OCI-LY7 (cell line): ENCODE data around the gene FBLN5. TPM values are rescaled to one million over a fixed set of nuclear protein-coding genes. Genes with fewer than 3 reads are reported as not detected.

Experiments used
- BruUV-seq: library from RNA; stranded (reverse); fragments of 400-500 nt; replicated peaks from 2 replicates; lab custom pipeline; 2021; lab: Mats Ljungman, UMichigan
- CTCF ChIA-PET: fragments of 300-600 bp; sonication (Branson Sonifier 250); formaldehyde crosslinking; loops from one replicate; lab custom pipeline; 2022; ENCODE audit warnings: antibody characterized with exemption; ENCODE audit not compliant: unreplicated experiment; lab: Charles Lee
- POLR2A ChIA-PET: fragments of 300-600 bp; sonication (Branson Sonifier 250); formaldehyde crosslinking; loops from one replicate; lab custom pipeline; 2022; ENCODE audit warnings: antibody characterized with exemption; lab: Charles Lee
- DNase-seq: peaks from one replicate; pipeline ENCODE4 v3.0.0-alpha.2; 2015; ENCODE audit warnings: low spot score
- H2AFZ ChIP-seq: fragments of 200-600 bp; sonication (generic), shearing (Covaris generic); 2 replicates; pipeline ENCODE4 v1.6.1; 2014; ENCODE audit warnings: mild to moderate bottlenecking, antibody characterized with exemption, low read length, moderate library complexity
- H3K27ac ChIP-seq: fragments of 200-600 bp; sonication (generic); 2 replicates; pipeline ENCODE4 v1.5.1; 2014; ENCODE audit warnings: mixed run types, low read depth, mild to moderate bottlenecking, moderate library complexity, low read length, inconsistent platforms; ENCODE audit not compliant: poor library complexity, severe bottlenecking
- H3K36me3 ChIP-seq: fragments of 200-600 bp; sonication (generic); 2 replicates; pipeline ENCODE4 v1.6.1; 2014; ENCODE audit warnings: mild to moderate bottlenecking, antibody characterized with exemption, low read length, moderate library complexity, mixed read lengths; ENCODE audit not compliant: insufficient read depth
- H3K4me1 ChIP-seq: fragments of 200-600 bp; sonication (generic); 2 replicates; pipeline ENCODE4 v1.5.1; 2014; ENCODE audit warnings: mild to moderate bottlenecking, low read length; ENCODE audit not compliant: insufficient read depth, poor library complexity, severe bottlenecking
- H3K4me2 ChIP-seq: fragments of 200-600 bp; sonication (generic); 2 replicates; pipeline ENCODE4 v1.6.1; 2014; ENCODE audit warnings: mild to moderate bottlenecking, low read length
- H3K4me3 ChIP-seq: fragments of 200-600 bp; sonication (generic); 2 replicates; pipeline ENCODE4 v1.5.1; 2014; ENCODE audit warnings: mild to moderate bottlenecking, low read depth, low read length; ENCODE audit not compliant: poor library complexity, severe bottlenecking
- H3K79me2 ChIP-seq: fragments of 200-600 bp; sonication (generic); 2 replicates; pipeline ENCODE4 v1.6.1; 2016; ENCODE audit warnings: low read depth, mild to moderate bottlenecking, low read length, moderate library complexity, mixed read lengths; ENCODE audit not compliant: insufficient read depth
- H3K9me2 ChIP-seq: fragments of 200-600 bp; sonication (generic); 2 replicates; pipeline ENCODE4 v1.6.1; 2016; ENCODE audit warnings: mild to moderate bottlenecking, low read length, mixed read lengths; ENCODE audit not compliant: insufficient read depth
- H3K9me3 ChIP-seq: fragments of 200-600 bp; sonication (generic); 2 replicates; pipeline ENCODE4 v1.6.1; 2014; ENCODE audit warnings: mild to moderate bottlenecking, mixed run types, low read length, mixed read lengths
- H4K20me1 ChIP-seq: fragments of 200-600 bp; sonication (generic); 2 replicates; pipeline ENCODE4 v1.6.1; 2014; ENCODE audit warnings: mild to moderate bottlenecking, antibody characterized with exemption, low read length, moderate library complexity, mixed read lengths; ENCODE audit not compliant: insufficient read depth
- EZH2phosphoT487 ChIP-seq: fragments of 200-600 bp; sonication (generic); IDR thresholded peaks from 2 replicates; pipeline ENCODE4 v1.6.1; 2018; ENCODE audit warnings: low read depth, borderline replicate concordance, mild to moderate bottlenecking, mixed run types, antibody characterized with exemption, low read length, moderate library complexity, mixed read lengths
- intact Hi-C: fragments of 100-400 bp; cut with micrococcal nuclease; formaldehyde crosslinking; loops from one replicate; pipeline ENCODE4 v1.10.0; 2022; ENCODE audit not compliant: unreplicated experiment
- total RNA-seq, 2 experiments: library from RNA; depleted of rRNA in 1 of 2; stranded (reverse); fragments of >200 nt in 1 of 2; shearing (Covaris generic) in 1 of 2; gene quantifications; 2 replicates each; pipeline ENCODE4 v1.2.3, GENCODE V29; 2014 to 2022
- TF ChIP-seq, protein P1 (sequence below): fragments of 200-600 bp; sonication (generic); conservative IDR thresholded peaks from 2 replicates; pipeline ENCODE4 v1.5.1; 2014; ENCODE audit warnings: mild to moderate bottlenecking, antibody characterized with exemption, low read length, moderate library complexity, mixed read lengths

Gene FBLN5
- total RNA-seq, 2 experiments from 2014 or later: 0.91 to 2.3 TPM

DNA sequence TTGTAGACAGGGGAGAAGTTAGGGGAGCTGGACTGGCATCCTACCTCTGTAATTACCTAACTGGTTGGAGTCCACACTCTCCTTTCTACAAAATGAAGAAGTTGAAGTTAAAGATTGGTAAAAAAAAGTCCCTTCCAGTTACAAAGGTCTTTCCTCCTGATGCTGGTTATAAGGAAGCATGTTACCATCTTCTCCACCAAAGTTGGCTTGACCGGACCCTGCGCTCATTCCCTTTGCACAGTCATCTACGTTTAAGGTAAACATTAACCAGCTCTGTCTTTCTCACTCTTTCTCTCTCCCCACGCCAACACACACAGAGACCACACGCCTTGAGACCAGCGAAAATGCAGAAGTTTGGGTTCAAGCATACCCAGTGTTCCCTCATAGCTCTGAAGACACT, 11.9 kb downstream of the FBLN5 start:
- no peak for TF ChIP-seq EZH2phosphoT487
- TF ChIP-seq, protein P1, sequence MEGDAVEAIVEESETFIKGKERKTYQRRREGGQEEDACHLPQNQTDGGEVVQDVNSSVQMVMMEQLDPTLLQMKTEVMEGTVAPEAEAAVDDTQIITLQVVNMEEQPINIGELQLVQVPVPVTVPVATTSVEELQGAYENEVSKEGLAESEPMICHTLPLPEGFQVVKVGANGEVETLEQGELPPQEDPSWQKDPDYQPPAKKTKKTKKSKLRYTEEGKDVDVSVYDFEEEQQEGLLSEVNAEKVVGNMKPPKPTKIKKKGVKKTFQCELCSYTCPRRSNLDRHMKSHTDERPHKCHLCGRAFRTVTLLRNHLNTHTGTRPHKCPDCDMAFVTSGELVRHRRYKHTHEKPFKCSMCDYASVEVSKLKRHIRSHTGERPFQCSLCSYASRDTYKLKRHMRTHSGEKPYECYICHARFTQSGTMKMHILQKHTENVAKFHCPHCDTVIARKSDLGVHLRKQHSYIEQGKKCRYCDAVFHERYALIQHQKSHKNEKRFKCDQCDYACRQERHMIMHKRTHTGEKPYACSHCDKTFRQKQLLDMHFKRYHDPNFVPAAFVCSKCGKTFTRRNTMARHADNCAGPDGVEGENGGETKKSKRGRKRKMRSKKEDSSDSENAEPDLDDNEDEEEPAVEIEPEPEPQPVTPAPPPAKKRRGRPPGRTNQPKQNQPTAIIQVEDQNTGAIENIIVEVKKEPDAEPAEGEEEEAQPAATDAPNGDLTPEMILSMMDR: no peak
- Histone ChIP-seq H3K36me3 (no peaks in the 10 kb centered on the region), H3K4me3 (no peak overlapping the region), H3K27ac (no peak overlapping the region), H2AFZ (no peak overlapping the region), H3K4me2 (no peak overlapping the region), H3K4me1 (no peaks in the 10 kb centered on the region), H3K79me2 (no peaks in the 10 kb centered on the region), H4K20me1 (no peaks in the 10 kb centered on the region), H3K9me2 (no peaks in the 10 kb centered on the region), H3K9me3 (no peaks in the 10 kb centered on the region)
- no TSS peak for BruUV-seq
- ChIA-PET POLR2A (interaction anchor here (1.3 kb wide), 1 partner anchor 19 kb away, joined by 3 read pairs; no protein-coding TSS in a partner anchor), CTCF (interaction anchor here (0.5 kb wide), 1 partner anchor 320 kb away, joined by 3 read pairs; no protein-coding TSS in a partner anchor)
- no peak for DNase-seq
- intact Hi-C loops: no loop called here

DNA sequence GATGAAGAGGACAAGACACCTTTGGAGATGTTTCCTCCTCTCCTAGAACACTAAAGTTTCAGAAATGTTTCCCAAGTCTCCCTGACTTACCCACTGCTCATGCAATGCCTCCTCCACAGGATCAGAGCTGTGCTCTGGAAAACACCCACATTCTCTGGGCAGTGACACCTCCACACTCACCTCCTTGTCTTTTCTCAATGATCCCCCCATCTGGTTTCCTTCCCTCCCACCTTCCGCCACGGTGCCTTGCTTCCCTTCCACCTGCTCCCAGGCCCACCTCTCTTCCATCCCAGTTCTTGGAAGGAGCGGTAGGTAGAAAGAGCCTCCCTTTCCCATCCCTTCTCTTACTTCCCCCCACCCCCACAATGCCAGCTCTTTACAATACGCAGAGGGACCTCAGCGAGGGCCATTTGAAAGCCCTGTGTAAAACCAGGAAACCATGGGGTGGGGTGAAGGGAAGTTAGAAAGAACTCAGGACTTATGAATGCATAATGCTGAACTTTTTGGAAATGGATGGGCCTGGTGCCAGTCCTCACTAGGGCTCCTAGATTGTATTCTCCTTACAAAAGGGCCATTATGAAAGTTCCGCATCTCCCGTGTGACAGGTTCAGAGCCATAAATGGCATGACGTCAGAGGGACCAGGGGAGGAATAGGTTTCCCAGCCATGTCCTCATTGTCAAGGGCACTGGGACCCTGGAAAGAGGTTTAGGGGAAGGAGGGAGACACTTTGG, 12.8 kb downstream of the FBLN5 start:
- H3K4me1 ChIP-seq: no peaks in the 10 kb centered on the region
- H3K9me2 ChIP-seq: no peaks in the 10 kb centered on the region
- no peaks in the 10 kb centered on the region for H4K20me1 ChIP-seq
- no peaks in the 10 kb centered on the region for H3K9me3 ChIP-seq
- no peak overlapping the region for H3K4me2 ChIP-seq
- no peak for DNase-seq
- CTCF ChIA-PET: no interaction called here
- H3K36me3 ChIP-seq: no peaks in the 10 kb centered on the region
- no peak overlapping the region for H2AFZ ChIP-seq
- no TSS peak for BruUV-seq
- POLR2A ChIA-PET: interaction anchor here (1.3 kb wide), 1 partner anchor 18 kb away, joined by 3 read pairs; no protein-coding TSS in a partner anchor
- intact Hi-C loops: no loop called here
- TF ChIP-seq, protein P1: no peak
- no peak for TF ChIP-seq EZH2phosphoT487
- no peak overlapping the region for H3K4me3 ChIP-seq
- H3K79me2 ChIP-seq: no peaks in the 10 kb centered on the region
- no peak overlapping the region for H3K27ac ChIP-seq

DNA sequence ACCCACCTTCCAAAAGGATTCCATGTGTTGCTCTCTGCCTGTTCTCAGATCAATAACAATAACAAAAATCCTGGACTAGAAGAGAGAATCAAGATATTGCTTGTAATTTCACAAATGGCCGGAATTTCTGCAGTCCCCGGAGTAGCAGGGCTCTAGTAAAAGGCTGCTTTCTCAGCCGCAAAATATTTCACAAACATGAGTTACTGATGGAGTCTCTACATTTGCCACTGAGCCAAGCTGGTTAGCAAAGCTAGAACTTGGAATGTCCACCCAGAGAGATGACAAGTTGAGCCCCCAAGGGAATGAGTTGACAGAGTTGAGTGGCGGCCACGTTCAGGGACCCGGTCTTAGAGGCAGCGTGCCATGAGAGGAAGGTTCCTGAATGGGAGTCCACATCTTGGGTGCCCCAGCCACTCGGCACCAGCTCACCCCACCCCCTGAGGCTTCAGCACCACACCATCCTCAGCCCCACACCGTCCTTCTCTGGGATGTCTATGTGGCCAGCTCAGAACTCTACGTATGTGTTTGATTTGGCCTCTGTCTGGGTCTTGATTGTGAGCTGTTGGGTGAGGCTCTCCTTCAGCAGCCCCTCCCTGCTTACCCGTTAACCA, 15.9 kb downstream of the FBLN5 start:
- Histone ChIP-seq H3K4me3 (no peak overlapping the region), H3K4me2 (no peak overlapping the region), H4K20me1 (no peaks in the 10 kb centered on the region), H3K27ac (no peak overlapping the region), H3K79me2 (no peaks in the 10 kb centered on the region), H3K4me1 (no peaks in the 10 kb centered on the region), H3K9me2 (no peaks in the 10 kb centered on the region), H2AFZ (no peak overlapping the region), H3K9me3 (no peaks in the 10 kb centered on the region), H3K36me3 (no peaks in the 10 kb centered on the region)
- intact Hi-C loops: no loop called here
- TF ChIP-seq EZH2phosphoT487: no peak
- TF ChIP-seq, protein P1: no peak
- no peak for DNase-seq
- POLR2A ChIA-PET: interaction anchor here (0.6 kb wide), 1 partner anchor 145 kb away, joined by 6 read pairs; no protein-coding TSS in a partner anchor
- BruUV-seq: no TSS peak
- CTCF ChIA-PET: no interaction called here
